Suppressor macrophage treated with lipopolysaccharide for 1 hour (primary cell): ENCODE measurements around the gene CREB3L1.
"Not testable (repeated sequence)": the region's sequence is repeated elsewhere in the genome, so short reads cannot be mapped to it uniquely, and the experiment has no call there.

Experiments
- DNase-seq, 3 donors: peaks; one replicate each; pipeline ENCODE4 v3.0.0-alpha.2; 2020 to 2022

CREB3L1 gene

GRCh38 chr11:46249103-46249937, 28.1 kb upstream of the CREB3L1 start:
- DNase-seq, result peak in 2 of 3 donors; percentile 14 to 32

GRCh38 chr11:46249938-46250744, 27.3 kb upstream of the CREB3L1 start:
- no peak for DNase-seq

GRCh38 chr11:46250745-46251052, 26.8 kb upstream of the CREB3L1 start:
- no peak for DNase-seq

- no peak for DNase-seq
These were observed 25.5 kb upstream of the CREB3L1 start for GRCh38 chr11:46251954-46252353.

GRCh38 chr11:46252373-46252914, 25.0 kb upstream of the CREB3L1 start:
- DNase-seq, result no peak

- no peak for DNase-seq
These were observed 24.0 kb upstream of the CREB3L1 start for GRCh38 chr11:46253258-46254132.

- DNase-seq, result no peak
These were observed 23.4 kb upstream of the CREB3L1 start for GRCh38 chr11:46254133-46254491.

GRCh38 chr11:46256540-46257001, 20.9 kb upstream of the CREB3L1 start:
- no peak for DNase-seq

- not testable (repeated sequence) for DNase-seq
These were observed 18.1 kb upstream of the CREB3L1 start for GRCh38 chr11:46259347-46259746.

- no peak for DNase-seq
These were observed 17.4 kb upstream of the CREB3L1 start for GRCh38 chr11:46259971-46260560.

- DNase-seq, result no peak
These were observed 14.3 kb upstream of the CREB3L1 start for GRCh38 chr11:46263120-46263519.

GRCh38 chr11:46264030-46264429, 13.4 kb upstream of the CREB3L1 start:
- no peak for DNase-seq

- DNase-seq, result no peak
These were observed 12.5 kb upstream of the CREB3L1 start for GRCh38 chr11:46264976-46265375.

- DNase-seq, result no peak
These were observed 11.7 kb upstream of the CREB3L1 start for GRCh38 chr11:46265764-46266163.

GRCh38 chr11:46267930-46268329, 9.5 kb upstream of the CREB3L1 start:
- no peak for DNase-seq

- DNase-seq, result peak in 2 of 3 donors; percentile 37
These were observed 6.8 kb upstream of the CREB3L1 start for GRCh38 chr11:46270684-46271083.

- no peak for DNase-seq
These were observed 6.1 kb upstream of the CREB3L1 start for GRCh38 chr11:46271407-46271806.

GRCh38 chr11:46271875-46272815, 5.3 kb upstream of the CREB3L1 start:
- DNase-seq, result no peak

- peak; percentile 22 to 46 (median 38) for DNase-seq
These were observed 4.5 kb upstream of the CREB3L1 start for GRCh38 chr11:46272816-46273427.

- no peak for DNase-seq
These were observed 3.8 kb upstream of the CREB3L1 start for GRCh38 chr11:46273511-46274205.
